ENCODE data around the gene CYP2B6.

DNA sequence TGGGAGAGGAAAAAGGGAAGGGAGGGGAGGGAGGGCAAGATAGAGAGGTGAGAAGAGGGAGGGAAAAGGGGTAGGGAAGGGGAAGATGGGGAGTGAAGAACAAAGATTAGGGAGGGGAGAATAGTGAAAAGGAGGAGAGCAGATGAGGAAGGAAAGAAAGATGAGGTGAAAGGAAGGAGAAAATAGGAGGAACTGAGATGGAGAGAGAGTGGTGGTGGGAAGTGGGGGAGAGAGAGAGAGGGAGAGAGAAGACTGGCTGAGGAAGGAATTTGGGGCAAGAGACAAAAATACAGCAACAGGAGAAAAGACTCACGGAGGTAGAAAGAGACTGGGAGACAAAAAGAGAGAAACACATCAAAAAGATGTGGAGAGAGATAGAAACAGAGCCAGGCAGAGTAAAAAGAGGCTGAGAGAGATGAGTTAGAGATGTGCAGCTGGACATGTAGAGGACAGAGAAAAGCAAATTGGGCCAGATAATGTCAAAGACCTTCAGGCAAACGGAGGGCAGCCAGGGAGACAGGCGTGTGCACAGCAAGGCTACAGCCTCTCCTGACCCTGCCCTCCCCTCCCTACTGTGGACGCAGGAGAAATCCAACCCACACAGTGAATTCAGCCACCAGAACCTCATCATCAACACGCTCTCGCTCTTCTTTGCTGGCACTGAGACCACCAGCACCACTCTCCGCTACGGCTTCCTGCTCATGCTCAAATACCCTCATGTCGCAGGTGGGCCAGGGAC, 49.4 kb upstream of the CYP2B6 start:
- no peak for TF ChIP-seq ZNF384 (IDR thresholded peaks at IDR 0.05; ENCODE audit: borderline replicate concordance, low read depth, low read length)
- TF ChIP-seq FOS (IDR thresholded peaks at IDR 0.05; ENCODE audit: borderline replicate concordance, extremely low read depth, insufficient read length), result no peak
- TF ChIP-seq EZH2 (IDR thresholded peaks at IDR 0.05; ENCODE audit: borderline replicate concordance, control insufficient read depth, low read depth, low read length), result no peak
- TF ChIP-seq CTCF (IDR thresholded peaks at IDR 0.05 in 2 of 3, conservative IDR thresholded peaks at IDR 0.05 in 1 of 3; ENCODE audit: control insufficient read depth in 2 of 3, extremely low read depth in 1 of 3, insufficient read depth in 1 of 3, low read depth in 3 of 3, low read length in 3 of 3), result no peak
- no peak for TF ChIP-seq MEF2A (IDR thresholded peaks at IDR 0.05; ENCODE audit: insufficient read depth, low read depth, low read length)
- TF ChIP-seq ZBTB11 (CRISPR knock-in tag; IDR thresholded peaks at IDR 0.05), result no peak
- TF ChIP-seq POLR2A (IDR thresholded peaks at IDR 0.05; ENCODE audit: low read depth, low read length), result no peak
- TF ChIP-seq CBFB (IDR thresholded peaks at IDR 0.05; ENCODE audit: low read depth), result no peak
- no peak for TF ChIP-seq ETV6 (conservative IDR thresholded peaks at IDR 0.05 in 1 of 2, IDR thresholded peaks at IDR 0.05 in 1 of 2; ENCODE audit: borderline replicate concordance in 1 of 2, low read depth in 1 of 2)
